Keratinocyte (primary cell): ENCODE measurements around the gene ATG4B. TPM values are rescaled to one million over a fixed set of nuclear protein-coding genes. Genes with fewer than 3 reads are reported as not detected.
A peak's percentile ranks its signal among the peaks of the same experiment; 100 is the strongest.

Experiments used
- DNase-seq: peaks from one replicate; pipeline ENCODE4 v3.0.0-alpha.2; 2011; ENCODE audit warnings: low read depth, missing footprints, low spot score
- FAIRE-seq: peaks from 2 replicates; lab custom pipeline; 2011; peaks lifted over from hg19 to GRCh38; lab: Jason Lieb, UNC
- H2AFZ ChIP-seq: 2 replicates; pipeline ENCODE4 v1.6.0; 2012; ENCODE audit warnings: low read length, control low read depth, inconsistent platforms; ENCODE audit not compliant: control insufficient read depth
- H3K27ac ChIP-seq: 2 replicates; pipeline ENCODE4 v1.5.1; 2011; ENCODE audit warnings: low read length; ENCODE audit not compliant: control insufficient read depth, insufficient read depth
- H3K27me3 ChIP-seq: 3 replicates; pipeline ENCODE4 v1.6.0; 2011; ENCODE audit warnings: low read length; ENCODE audit not compliant: control insufficient read depth, insufficient read depth; ENCODE audit errors: extremely low read depth
- H3K36me3 ChIP-seq, 2 experiments: 2 replicates in 1 of 2; 3 replicates in 1 of 2; pipeline ENCODE4 v1.5.1; 2011; ENCODE audit warnings: low read length in 2 of 2, mild to moderate bottlenecking in 1 of 2; ENCODE audit not compliant: control insufficient read depth in 2 of 2, insufficient read depth in 2 of 2; ENCODE audit errors: extremely low read depth in 1 of 2
- H3K4me1 ChIP-seq: 3 replicates; pipeline ENCODE4 v1.5.1; 2011; ENCODE audit warnings: low read length; ENCODE audit not compliant: control insufficient read depth, insufficient read depth; ENCODE audit errors: extremely low read depth
- H3K4me2 ChIP-seq: 3 replicates; pipeline ENCODE4 v1.6.0; 2011; ENCODE audit warnings: low read depth, low read length; ENCODE audit not compliant: control insufficient read depth, insufficient read depth; ENCODE audit errors: extremely low read depth
- H3K4me3 ChIP-seq, 3 experiments: fragments of 200-600 bp in 1 of 3; sonication (generic) in 1 of 3; 2 replicates in 2 of 3; 3 replicates in 1 of 3; pipeline ENCODE4 v1.5.1; 2011 to 2016; ENCODE audit warnings: low read length in 3 of 3, mild to moderate bottlenecking in 3 of 3, control low read depth in 2 of 3, inconsistent platforms in 1 of 3, low read depth in 1 of 3, mixed read lengths in 1 of 3, mixed run types in 1 of 3, moderate library complexity in 1 of 3; ENCODE audit not compliant: control insufficient read depth in 2 of 3, insufficient read depth in 2 of 3; ENCODE audit errors: extremely low read depth in 1 of 3
- H3K79me2 ChIP-seq: 2 replicates; pipeline ENCODE4 v1.6.0; 2012; ENCODE audit warnings: low read length; ENCODE audit not compliant: control insufficient read depth, insufficient read depth
- H3K9ac ChIP-seq: 3 replicates; pipeline ENCODE4 v1.6.0; 2011; ENCODE audit warnings: low read length; ENCODE audit not compliant: control insufficient read depth, insufficient read depth; ENCODE audit errors: extremely low read depth
- H3K9me1 ChIP-seq: 3 replicates; pipeline ENCODE4 v1.6.0; 2011; ENCODE audit warnings: low read length; ENCODE audit not compliant: control insufficient read depth, insufficient read depth; ENCODE audit errors: extremely low read depth
- H3K9me3 ChIP-seq: 2 replicates; pipeline ENCODE4 v1.5.1; 2012; ENCODE audit warnings: low read depth, low read length; ENCODE audit not compliant: control insufficient read depth
- H4K20me1 ChIP-seq: 3 replicates; pipeline ENCODE4 v1.6.0; 2011; ENCODE audit warnings: low read length; ENCODE audit not compliant: control insufficient read depth, insufficient read depth; ENCODE audit errors: extremely low read depth
- CTCF ChIP-seq, 3 experiments: IDR thresholded peaks in 1 of 3; conservative IDR thresholded peaks in 1 of 3; optimal IDR thresholded peaks in 1 of 3; 2 replicates in 2 of 3; 3 replicates in 1 of 3; pipeline versions ENCODE3 to v1.5.1; 2011; ENCODE audit warnings: low read length in 3 of 3, mild to moderate bottlenecking in 3 of 3, moderate library complexity in 2 of 3, control low read depth in 1 of 3, inconsistent platforms in 1 of 3; ENCODE audit not compliant: insufficient read depth in 2 of 3; ENCODE audit errors: extremely low read depth in 1 of 3
- EZH2 ChIP-seq: IDR thresholded peaks from one replicate; pipeline ENCODE4 v1.6.1; 2012; ENCODE audit warnings: inconsistent platforms, mild to moderate bottlenecking, low read length, moderate library complexity
- dilution Hi-C: fragments of 300-500 bp; cut with MboI; formaldehyde crosslinking; loops from one replicate; pipeline ENCODE4 v1.7.0; 2020; ENCODE audit warnings: low sequenced_read_pairs; ENCODE audit not compliant: extremely low pct_ligation_motif_present
- polyA plus RNA-seq, 5 experiments: library from polyadenylated mRNA; depleted of rRNA in 3 of 5; stranded (reverse) in 3 of 5; stranded (forward) in 1 of 5; unstranded in 1 of 5; fragments of >200 nt; gene quantifications; 1 replicate in 1 of 5; 2 replicates in 3 of 5; 3 replicates in 1 of 5; pipeline versions ENCODE4 v1.2.1 to v1.2.3, GENCODE V29; 2011 to 2012; ENCODE audit warnings: missing spikeins in 2 of 5, low read depth in 1 of 5, low replicate concordance in 1 of 5

The ATG4B gene
- polyA plus RNA-seq, 1 donor (not counting 4 experiments of a cell fraction or from before 2014, with no cell fraction given): 69.0 TPM

- FAIRE-seq (no peak), DNase-seq (no peak)
- H3K27ac ChIP-seq: no peak overlapping the region
- H4K20me1 ChIP-seq: peaks cover 2% of the 10 kb centered on the region
- H3K9ac ChIP-seq: no peak overlapping the region
- H2AFZ ChIP-seq: no peak overlapping the region
- H3K27me3 ChIP-seq: no peaks in the 10 kb centered on the region
- H3K9me3 ChIP-seq: no peaks in the 10 kb centered on the region
- no peak overlapping the region for H3K4me2 ChIP-seq
- H3K4me3 ChIP-seq: no peak overlapping the region
- no peaks in the 10 kb centered on the region for H3K4me1 ChIP-seq
- H3K36me3 ChIP-seq: peaks cover 28 to 30% of the 10 kb centered on the region in 2 experiments
- peaks cover under 1% of the 10 kb centered on the region for H3K79me2 ChIP-seq
- H3K9me1 ChIP-seq: no peaks in the 10 kb centered on the region
- dilution Hi-C loops: no loop called here
- no peak for TF ChIP-seq EZH2
- no peak for TF ChIP-seq CTCF (optimal IDR thresholded peaks at IDR 0.05 in 1 of 3, IDR thresholded peaks at IDR 0.05 in 1 of 3, conservative IDR thresholded peaks at IDR 0.05 in 1 of 3; ENCODE audit: extremely low read depth in 1 of 3, insufficient read depth in 2 of 3, low read length in 3 of 3)
Measured at GRCh38 chr2:241658296-241658695, 20.8 kb downstream of the ATG4B start.

- no peaks in the 10 kb centered on the region for H3K9me1 ChIP-seq
- TF ChIP-seq CTCF (optimal IDR thresholded peaks at IDR 0.05 in 1 of 3, IDR thresholded peaks at IDR 0.05 in 1 of 3, conservative IDR thresholded peaks at IDR 0.05 in 1 of 3; ENCODE audit: extremely low read depth in 1 of 3, insufficient read depth in 2 of 3, low read length in 3 of 3) (peak; percentile 57 to 75 (median 60)), EZH2 (no peak)
- no peaks in the 10 kb centered on the region for H3K4me1 ChIP-seq
- peaks cover 22 to 30% of the 10 kb centered on the region in 2 experiments for H3K36me3 ChIP-seq
- H3K27ac ChIP-seq: no peak overlapping the region
- no peak overlapping the region for H3K4me3 ChIP-seq
- DNase-seq (no peak), FAIRE-seq (peak; percentile 78)
- H3K79me2 ChIP-seq: no peaks in the 10 kb centered on the region
- no peaks in the 10 kb centered on the region for H3K27me3 ChIP-seq
- H3K9me3 ChIP-seq: no peaks in the 10 kb centered on the region
- H3K9ac ChIP-seq: no peak overlapping the region
- no peak overlapping the region for H2AFZ ChIP-seq
- peaks cover 2% of the 10 kb centered on the region for H4K20me1 ChIP-seq
- dilution Hi-C loops: no loop called here
- H3K4me2 ChIP-seq: no peak overlapping the region
Measured at GRCh38 chr2:241659150-241659739, 21.8 kb downstream of the ATG4B start.
